K562 (cell line): ENCODE measurements around the gene IQUB. TPM values are rescaled to one million over a fixed set of nuclear protein-coding genes. Genes with fewer than 3 reads are reported as not detected.
"Not testable (repeated sequence)": the region's sequence is repeated elsewhere in the genome, so short reads cannot be mapped to it uniquely, and the experiment has no call there.

Experiments
- BCOR ChIP-seq: fragments of 450-650 bp; IDR thresholded peaks from 2 replicates; pipeline ENCODE4 v1.6.1; 2016
- DPF2 ChIP-seq: fragments of 450-650 bp; IDR thresholded peaks from 2 replicates; pipeline ENCODE4 v1.6.1; 2016
- ZBTB40 ChIP-seq, 2 experiments: fragments of 450-650 bp in 1 of 2; sonication (generic) in 1 of 2; formaldehyde crosslinking in 1 of 2; IDR thresholded peaks; 2 replicates each; pipeline versions ENCODE4 v1.7.1 to v1.9.0; 2016 to 2022; ENCODE audit warnings: inconsistent platforms in 1 of 2, mild to moderate bottlenecking in 1 of 2, missing genetic modification reagents in 1 of 2
- polyA plus RNA-seq, 8 experiments: library from polyadenylated mRNA; depleted of rRNA in 4 of 8; stranded (reverse) in 5 of 8; unstranded in 3 of 8; fragments of >200 nt; fragmentation: Nextera tagmentation in 2 of 8; fragmentation: Illumina TruSeq in 1 of 8; extraction: Ambion mirVana in 2 of 8; extraction: Trizol in 1 of 8; gene quantifications; 2 replicates each; pipeline versions ENCODE4 v1.2.1 to v1.2.3, GENCODE V29; 2011 to 2014; ENCODE audit warnings: inconsistent platforms in 1 of 8, missing spikeins in 1 of 8
- total RNA-seq, 7 experiments: library from RNA; depleted of rRNA in 6 of 7; stranded (reverse); fragments of >200 nt in 6 of 7; fragmentation: Illumina TruSeq in 2 of 7; extraction: Trizol in 2 of 7; gene quantifications; 2 replicates each; pipeline versions ENCODE4 v1.2.1 to v1.2.3, GENCODE V29; 2011 to 2021; ENCODE audit warnings: low replicate concordance in 1 of 7

IQUB gene
- total and polyA plus RNA-seq, 9 of the 15 experiments (the other 6 are each of a cell fraction or from before 2014, with no cell fraction given): 0.62 to 2.6 (median 1.4) TPM

- peak; percentile 53; the same call in 1 of the 2 replicates for TF ChIP-seq ZBTB40 (IDR thresholded peaks at IDR 0.05)
- not testable (repeated sequence) for TF ChIP-seq ZBTB40 (CRISPR knock-in tag; IDR thresholded peaks at IDR 0.05)
- TF ChIP-seq BCOR: peak; percentile 82
- peak; percentile 46; the same call in 1 of the 2 replicates for TF ChIP-seq DPF2
Measured at GRCh38 chr7:123530035-123530591, 4.3 kb downstream of the IQUB start (continued).
